ENCODE results near the gene HOXB3. TPM values are rescaled to one million over a fixed set of nuclear protein-coding genes. Genes with fewer than 3 reads are reported as not detected.

HOXB3 gene
- total RNA-seq, 4 donors from 2014 or later: 3.7 to 14.1 (median 9.4) TPM

GRCh38 chr17:48579760-48580554, 10.1 kb downstream of the HOXB3 start:
- H3K36me3 ChIP-seq: no peaks in the 10 kb centered on the region
- H3K27ac ChIP-seq: peak overlapping the region in 2 of 4 donors; percentile 75 to 81
- TF ChIP-seq EP300 (IDR thresholded peaks at IDR 0.05) (no peak), CTCF (IDR thresholded peaks at IDR 0.05) (no peak), POLR2A (IDR thresholded peaks at IDR 0.05) (no peak)
- H3K9me3 ChIP-seq: no peaks in the 10 kb centered on the region
- H3K4me3 ChIP-seq: no peak overlapping the region
- WGBS, 2 donors: 49 to 50% methylated on average over 26 of the region's 26 CpGs
- DNase-seq (ENCODE audit: low spot score in 2 of 2): no peak
- H3K4me1 ChIP-seq: peaks cover 0 to 61% (median 18%) of the 10 kb centered on the region in 4 donors
- H3K27me3 ChIP-seq: peaks cover 0 to 98% of the 10 kb centered on the region in 2 donors

- 39 to 47% methylated on average over 7 of the region's 7 CpGs for WGBS, 2 donors
- TF ChIP-seq POLR2A (IDR thresholded peaks at IDR 0.05): no peak
- Histone ChIP-seq H3K27ac (peak overlapping the region in 1 of 4 donors; percentile 52), H3K36me3 (no peaks in the 10 kb centered on the region), H3K27me3 (peaks cover 0 to 98% of the 10 kb centered on the region in 2 donors), H3K4me3 (peak overlapping the region in 1 of 4 donors; percentile 58), H3K9me3 (no peaks in the 10 kb centered on the region), H3K4me1 (peaks cover 0 to 61% (median 16%) of the 10 kb centered on the region in 4 donors)
- no peak for DNase-seq (ENCODE audit: low spot score in 2 of 2)
These were observed 10.6 kb downstream of the HOXB3 start for GRCh38 chr17:48579471-48579759.

- no peaks in the 10 kb centered on the region for H3K9me3 ChIP-seq
- DNase-seq (ENCODE audit: low spot score in 2 of 2): no peak
- peak overlapping the region; percentile 20 to 58 (median 42) for H3K4me3 ChIP-seq
- no peaks in the 10 kb centered on the region for H3K36me3 ChIP-seq
- H3K27ac ChIP-seq: peak overlapping the region; percentile 16 to 85 (median 58)
- 17% methylated on average over 34 to 43 of the region's 43 CpGs for WGBS, 2 donors
- no peak for TF ChIP-seq EP300 (IDR thresholded peaks at IDR 0.05)
- TF ChIP-seq POLR2A (IDR thresholded peaks at IDR 0.05): no peak
- TF ChIP-seq CTCF (IDR thresholded peaks at IDR 0.05): no peak
- peaks cover 0 to 61% (median 16%) of the 10 kb centered on the region in 4 donors for H3K4me1 ChIP-seq
- H3K27me3 ChIP-seq: peaks cover 0 to 97% of the 10 kb centered on the region in 2 donors
These were observed 11.2 kb downstream of the HOXB3 start for GRCh38 chr17:48578616-48579470.

GRCh38 chr17:48577946-48578615, 12.0 kb downstream of the HOXB3 start, which contains the start of gene HOXB4:
Gene HOXB4, minus strand, starts transcription at chr17:48578350. Its CDS starts 31 bp downstream, at chr17:48578319.
- WGBS, 2 donors: 0 to 1% methylated on average over 30 to 48 of the region's 58 CpGs
- DNase-seq (ENCODE audit: low spot score in 2 of 2): peak; percentile 37 to 67
- H3K4me1 ChIP-seq: peaks cover 0 to 67% (median 16%) of the 10 kb centered on the region in 4 donors

More at GRCh38 chr17:48577946-48578615, 12.0 kb downstream of the HOXB3 start, which contains the start of gene HOXB4:
- Histone ChIP-seq H3K27me3 (peaks cover 0 to 89% of the 10 kb centered on the region in 2 donors), H3K36me3 (no peaks in the 10 kb centered on the region), H3K27ac (peak within 1 kb of the TSS; percentile 43 to 85 (median 81)), H3K4me3 (peak within 1 kb of the TSS; percentile 30 to 58 (median 44)), H3K9me3 (no peaks in the 10 kb centered on the region)
- TF ChIP-seq CTCF (IDR thresholded peaks at IDR 0.05) (no peak), POLR2A (IDR thresholded peaks at IDR 0.05) (peak in 1 of 2 donors; percentile 32), EP300 (IDR thresholded peaks at IDR 0.05) (peak in 1 of 2 donors; percentile 56)
